ENCODE data around the gene RBMS1. TPM values are rescaled to one million over a fixed set of nuclear protein-coding genes. Genes with fewer than 3 reads are reported as not detected.
A peak's percentile ranks its signal among the peaks of the same experiment; 100 is the strongest.

The RBMS1 gene
- total RNA-seq, 5 donors from 2014 or later (not counting 1 experiment from before 2014, with no cell fraction given): 94.2 to 137 (median 105) TPM

DNA sequence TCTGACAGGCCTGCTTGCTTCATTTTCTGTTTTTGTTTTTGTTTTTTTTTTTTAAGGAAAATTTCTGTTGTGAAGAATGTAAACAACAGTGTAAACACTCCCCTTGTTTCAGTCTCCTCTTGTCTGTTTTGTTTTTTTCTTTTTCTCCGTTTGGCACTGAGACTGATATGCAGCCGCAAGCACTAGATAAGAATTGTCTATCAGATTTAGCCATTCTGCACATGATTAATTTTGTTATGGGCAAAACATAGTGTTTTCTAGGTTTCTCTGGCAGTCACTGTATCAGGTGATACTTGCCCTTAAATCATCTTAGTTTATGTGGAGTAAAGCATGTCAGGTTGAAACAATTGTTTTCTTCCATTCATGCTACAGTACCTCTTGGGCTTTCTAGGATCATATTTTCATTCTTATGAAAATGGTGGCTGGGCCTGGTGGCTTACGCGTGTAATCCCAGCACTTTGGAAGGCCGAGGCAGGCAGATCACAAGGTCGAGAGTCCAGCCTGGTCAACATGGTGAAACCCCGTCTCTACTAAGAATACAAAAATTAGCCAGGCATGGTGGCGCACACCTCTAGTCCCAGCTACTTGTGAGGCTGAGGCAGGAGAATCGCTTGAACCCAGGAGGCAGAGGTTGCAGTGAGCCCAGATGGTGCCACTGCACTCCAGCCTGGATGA, 12.9 kb upstream of the RBMS1 start:
- WGBS (ENCODE audit: insufficient coverage): 69% methylated on average over 5 of the region's 9 CpGs
- no peak for ATAC-seq (replicated peaks in 1 of 4)
- Histone ChIP-seq H3K9me3 (no peaks in the 10 kb centered on the region), H3K4me1 (ENCODE audit: control insufficient read depth in 1 of 2, extremely low read depth in 1 of 2, insufficient read depth in 2 of 2, low read length in 2 of 2) (peaks cover 6 to 16% of the 10 kb centered on the region in 2 experiments), H3K27me3 (replicated peaks in 1 of 2; ENCODE audit: control insufficient read depth in 2 of 2, extremely low read depth in 1 of 2, insufficient read depth in 2 of 2, low read length in 1 of 2) (no peaks in the 10 kb centered on the region), H3K4me3 (ENCODE audit: control insufficient read depth in 1 of 2, extremely low read depth in 1 of 2, low read length in 1 of 2) (no peak overlapping the region), H3K36me3 (ENCODE audit: control insufficient read depth in 2 of 2, extremely low read depth in 1 of 2, insufficient read depth in 1 of 2, low read length in 1 of 2) (no peaks in the 10 kb centered on the region), H3K27ac (ENCODE audit: low read length) (peak overlapping the region; percentile 37)
- Mint-ChIP-seq H3K27ac (peak overlapping the region; percentile 68 to 73), H3K27me3 (no peaks in the 10 kb centered on the region), H3K36me3 (no peaks in the 10 kb centered on the region), H3K4me3 (peak overlapping the region in 2 of 3 donors; percentile 13 to 39), H3K9me3 (no peaks in the 10 kb centered on the region), H3K4me1 (peaks cover 21 to 32% (median 22%) of the 10 kb centered on the region in 3 donors)
- ChIA-PET CTCF (no interaction called here), POLR2A (no interaction called here)
- DNase-seq: no peak

DNA sequence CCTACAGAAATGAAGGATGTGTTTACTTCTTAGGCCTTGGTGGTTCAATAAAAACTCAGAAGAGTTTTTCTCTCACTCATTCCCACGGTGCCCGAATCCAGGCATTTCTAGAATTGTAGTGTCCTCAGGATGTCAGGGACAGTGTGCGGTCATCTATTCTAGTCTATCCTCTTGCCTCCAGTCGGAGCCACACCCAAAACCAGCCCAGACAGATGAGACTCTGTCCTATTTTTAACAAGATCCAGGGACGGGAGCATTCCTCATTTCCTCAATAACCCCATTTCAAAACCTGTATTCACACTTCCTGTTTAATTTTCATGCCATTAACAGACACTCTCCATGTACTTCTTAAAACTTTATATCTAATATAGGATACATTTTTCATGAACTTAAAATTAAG, 11.6 kb upstream of the RBMS1 start:
- no peaks in the 10 kb centered on the region for H3K27me3 Mint-ChIP-seq
- H3K4me1 Mint-ChIP-seq: peaks cover 21 to 32% (median 22%) of the 10 kb centered on the region in 3 donors
- no peaks in the 10 kb centered on the region for H3K9me3 Mint-ChIP-seq
- peaks cover 6 to 16% of the 10 kb centered on the region in 2 experiments for H3K4me1 ChIP-seq (ENCODE audit: control insufficient read depth in 1 of 2, extremely low read depth in 1 of 2, insufficient read depth in 2 of 2, low read length in 2 of 2)
- no peak for DNase-seq
- no peak overlapping the region for H3K27ac ChIP-seq (ENCODE audit: low read length)
- H3K27ac Mint-ChIP-seq: peak overlapping the region in 1 of 2 donors; percentile 28
- POLR2A ChIA-PET: no interaction called here
- CTCF ChIA-PET: no interaction called here
- WGBS (ENCODE audit: insufficient coverage): 90% methylated on average over 4 of the region's 5 CpGs
- H3K9me3 ChIP-seq: no peaks in the 10 kb centered on the region
- H3K4me3 Mint-ChIP-seq: no peak overlapping the region
- no peaks in the 10 kb centered on the region for H3K36me3 ChIP-seq (ENCODE audit: control insufficient read depth in 2 of 2, extremely low read depth in 1 of 2, insufficient read depth in 1 of 2, low read length in 1 of 2)
- no peak overlapping the region for H3K4me3 ChIP-seq (ENCODE audit: control insufficient read depth in 1 of 2, extremely low read depth in 1 of 2, low read length in 1 of 2)
- no peaks in the 10 kb centered on the region for H3K27me3 ChIP-seq (replicated peaks in 1 of 2; ENCODE audit: control insufficient read depth in 2 of 2, extremely low read depth in 1 of 2, insufficient read depth in 2 of 2, low read length in 1 of 2)
- no peaks in the 10 kb centered on the region for H3K36me3 Mint-ChIP-seq
- ATAC-seq (replicated peaks in 1 of 4): no peak

DNA sequence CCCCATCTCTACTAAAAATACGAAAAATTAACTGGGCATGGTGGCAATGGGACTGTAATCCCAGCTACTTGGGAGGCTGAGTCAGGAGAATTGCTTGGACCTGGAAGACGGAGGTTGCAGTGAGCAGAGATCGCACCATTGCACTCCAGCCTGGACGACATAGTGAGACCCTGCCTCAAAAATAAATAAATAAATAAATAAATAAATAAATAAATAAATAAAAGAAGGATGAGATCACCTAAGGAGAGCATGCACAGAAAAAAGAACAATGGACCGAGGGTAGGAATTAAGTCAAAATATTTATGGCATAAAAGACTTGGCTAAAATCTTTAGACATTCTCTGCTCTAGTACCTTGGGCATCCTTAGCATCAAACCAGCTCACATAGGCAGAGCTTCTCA, 8.9 kb upstream of the RBMS1 start:
- Histone ChIP-seq H3K36me3 (ENCODE audit: control insufficient read depth in 2 of 2, extremely low read depth in 1 of 2, insufficient read depth in 1 of 2, low read length in 1 of 2) (no peaks in the 10 kb centered on the region), H3K4me3 (ENCODE audit: control insufficient read depth in 1 of 2, extremely low read depth in 1 of 2, low read length in 1 of 2) (no peak overlapping the region), H3K27ac (ENCODE audit: low read length) (no peak overlapping the region), H3K9me3 (no peaks in the 10 kb centered on the region), H3K27me3 (replicated peaks in 1 of 2; ENCODE audit: control insufficient read depth in 2 of 2, extremely low read depth in 1 of 2, insufficient read depth in 2 of 2, low read length in 1 of 2) (no peaks in the 10 kb centered on the region), H3K4me1 (ENCODE audit: control insufficient read depth in 1 of 2, extremely low read depth in 1 of 2, insufficient read depth in 2 of 2, low read length in 2 of 2) (peaks cover 6 to 15% of the 10 kb centered on the region in 2 experiments)
- no peak for ATAC-seq (replicated peaks in 1 of 4)
- no CpG with 5 or more reads among the region's 5 CpGs for WGBS (ENCODE audit: insufficient coverage)
- no peak overlapping the region for H3K27ac Mint-ChIP-seq
- DNase-seq: no peak
- H3K4me3 Mint-ChIP-seq: no peak overlapping the region
- no peaks in the 10 kb centered on the region for H3K36me3 Mint-ChIP-seq
- H3K9me3 Mint-ChIP-seq: no peaks in the 10 kb centered on the region
- ChIA-PET POLR2A (no interaction called here), CTCF (no interaction called here)
- peaks cover 18 to 32% (median 30%) of the 10 kb centered on the region in 3 donors for H3K4me1 Mint-ChIP-seq
- H3K27me3 Mint-ChIP-seq: no peaks in the 10 kb centered on the region

DNA sequence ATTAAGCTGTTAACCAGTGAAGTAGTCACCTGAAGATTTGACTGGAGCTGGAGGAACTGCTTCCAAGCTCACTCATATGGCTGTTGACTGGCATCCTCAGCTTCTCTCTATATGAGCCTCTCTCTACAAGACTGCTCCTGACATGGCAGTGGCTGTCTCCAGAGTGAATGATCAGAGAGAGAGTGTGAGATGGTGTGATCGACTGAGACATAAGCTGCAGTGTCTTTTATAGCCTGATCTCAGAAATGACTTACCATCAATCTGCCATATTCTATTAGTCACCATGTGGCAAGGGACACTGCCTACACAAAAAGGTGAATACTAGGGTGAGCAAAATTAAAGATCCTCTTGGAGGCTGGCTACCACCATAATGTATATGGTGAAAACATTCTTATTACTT, 7.8 kb upstream of the RBMS1 start:
- ATAC-seq (replicated peaks in 1 of 4) (no peak), DNase-seq (no peak)
- Histone ChIP-seq H3K4me3 (ENCODE audit: control insufficient read depth in 1 of 2, extremely low read depth in 1 of 2, low read length in 1 of 2) (no peak overlapping the region), H3K36me3 (ENCODE audit: control insufficient read depth in 2 of 2, extremely low read depth in 1 of 2, insufficient read depth in 1 of 2, low read length in 1 of 2) (no peaks in the 10 kb centered on the region), H3K4me1 (ENCODE audit: control insufficient read depth in 1 of 2, extremely low read depth in 1 of 2, insufficient read depth in 2 of 2, low read length in 2 of 2) (peaks cover 0 to 4% of the 10 kb centered on the region in 2 experiments), H3K27ac (ENCODE audit: low read length) (no peak overlapping the region), H3K27me3 (replicated peaks in 1 of 2; ENCODE audit: control insufficient read depth in 2 of 2, extremely low read depth in 1 of 2, insufficient read depth in 2 of 2, low read length in 1 of 2) (no peaks in the 10 kb centered on the region), H3K9me3 (no peaks in the 10 kb centered on the region)
- H3K9me3 Mint-ChIP-seq: no peaks in the 10 kb centered on the region
- H3K27ac Mint-ChIP-seq: no peak overlapping the region
- no CpG with 5 or more reads among the region's 1 CpG for WGBS (ENCODE audit: insufficient coverage)
- H3K27me3 Mint-ChIP-seq: no peaks in the 10 kb centered on the region
- ChIA-PET POLR2A (no interaction called here), CTCF (interaction anchor here in 1 of 2 donors (0.7 kb wide), 1 partner anchor 409 kb away, joined by 3 read pairs; no protein-coding TSS in a partner anchor)
- no peaks in the 10 kb centered on the region for H3K36me3 Mint-ChIP-seq
- peaks cover 7 to 23% (median 20%) of the 10 kb centered on the region in 3 donors for H3K4me1 Mint-ChIP-seq
- H3K4me3 Mint-ChIP-seq: no peak overlapping the region

DNA sequence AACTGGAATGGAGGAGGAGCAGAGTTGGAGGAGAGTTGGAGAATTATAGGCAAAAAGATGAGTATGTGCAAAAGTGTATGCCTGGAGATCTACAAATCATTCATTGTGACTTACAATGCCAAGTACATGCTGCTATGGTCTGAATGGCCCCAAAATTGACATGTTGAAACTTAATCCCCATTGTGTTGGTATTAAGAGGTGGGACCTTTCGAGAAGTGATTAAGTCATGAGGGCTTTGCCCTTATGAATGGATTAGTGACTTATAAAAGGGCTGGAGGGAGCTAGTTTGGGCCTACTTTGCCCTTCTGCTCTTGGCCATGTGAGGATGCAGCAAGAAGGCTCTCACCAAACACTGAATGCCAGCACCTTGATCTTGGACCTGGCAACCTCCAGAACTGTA, 6.3 kb upstream of the RBMS1 start:
- peaks cover 0 to 20% (median 19%) of the 10 kb centered on the region in 3 donors for H3K4me1 Mint-ChIP-seq
- H3K36me3 ChIP-seq (ENCODE audit: control insufficient read depth in 2 of 2, extremely low read depth in 1 of 2, insufficient read depth in 1 of 2, low read length in 1 of 2): no peaks in the 10 kb centered on the region
- no peaks in the 10 kb centered on the region for H3K9me3 ChIP-seq
- ATAC-seq (replicated peaks in 1 of 4): no peak
- no peaks in the 10 kb centered on the region for H3K9me3 Mint-ChIP-seq
- H3K27me3 Mint-ChIP-seq: no peaks in the 10 kb centered on the region
- DNase-seq: no peak
- H3K4me1 ChIP-seq (ENCODE audit: control insufficient read depth in 1 of 2, extremely low read depth in 1 of 2, insufficient read depth in 2 of 2, low read length in 2 of 2): no peaks in the 10 kb centered on the region
- ChIA-PET POLR2A (no interaction called here), CTCF (no interaction called here)
- no CpG with 5 or more reads among the region's 1 CpG for WGBS (ENCODE audit: insufficient coverage)
- H3K27me3 ChIP-seq (replicated peaks in 1 of 2; ENCODE audit: control insufficient read depth in 2 of 2, extremely low read depth in 1 of 2, insufficient read depth in 2 of 2, low read length in 1 of 2): no peaks in the 10 kb centered on the region
- no peak overlapping the region for H3K27ac ChIP-seq (ENCODE audit: low read length)
- no peaks in the 10 kb centered on the region for H3K36me3 Mint-ChIP-seq
- no peak overlapping the region for H3K4me3 Mint-ChIP-seq
- no peak overlapping the region for H3K4me3 ChIP-seq (ENCODE audit: control insufficient read depth in 1 of 2, extremely low read depth in 1 of 2, low read length in 1 of 2)
- no peak overlapping the region for H3K27ac Mint-ChIP-seq

DNA sequence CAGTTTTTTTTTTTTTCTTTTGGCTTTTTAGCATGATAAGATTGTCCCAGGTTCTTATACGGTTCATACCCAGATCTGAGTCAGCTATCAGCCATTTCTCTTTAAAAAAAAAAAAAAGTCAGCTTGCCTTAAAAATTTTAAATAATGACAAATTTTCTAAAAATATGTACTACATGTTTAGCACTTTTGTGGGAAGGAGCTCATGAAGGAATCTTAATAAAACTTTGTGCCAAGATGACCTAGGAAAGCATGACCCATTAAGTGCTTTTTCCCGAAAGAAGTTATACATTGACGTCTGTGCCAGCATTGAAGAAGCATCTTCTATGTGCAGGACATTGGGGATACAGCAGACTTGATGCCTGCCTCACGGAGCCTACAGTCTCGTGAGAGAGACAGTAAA, 4.5 kb upstream of the RBMS1 start:
- Histone ChIP-seq H3K36me3 (ENCODE audit: control insufficient read depth in 2 of 2, extremely low read depth in 1 of 2, insufficient read depth in 1 of 2, low read length in 1 of 2) (no peaks in the 10 kb centered on the region), H3K4me1 (ENCODE audit: control insufficient read depth in 1 of 2, extremely low read depth in 1 of 2, insufficient read depth in 2 of 2, low read length in 2 of 2) (peaks cover 0 to 5% of the 10 kb centered on the region in 2 experiments), H3K27me3 (replicated peaks in 1 of 2; ENCODE audit: control insufficient read depth in 2 of 2, extremely low read depth in 1 of 2, insufficient read depth in 2 of 2, low read length in 1 of 2) (no peaks in the 10 kb centered on the region), H3K27ac (ENCODE audit: low read length) (no peak overlapping the region), H3K9me3 (no peaks in the 10 kb centered on the region), H3K4me3 (ENCODE audit: control insufficient read depth in 1 of 2, extremely low read depth in 1 of 2, low read length in 1 of 2) (no peak overlapping the region)
- 95% methylated on average over 4 of the region's 5 CpGs for WGBS (ENCODE audit: insufficient coverage)
- ChIA-PET POLR2A (interaction anchor here (0.6 to 1.0 kb wide), 4 partner anchors 10 to 1748 kb away, joined by 5 to 7 read pairs (median 6); no protein-coding TSS in a partner anchor), CTCF (interaction anchor here (0.5 to 0.7 kb wide), 5 partner anchors 11 to 226 kb away, joined by 3 to 8 read pairs (median 3); no protein-coding TSS in a partner anchor)
- H3K9me3 Mint-ChIP-seq: no peaks in the 10 kb centered on the region
- ATAC-seq (replicated peaks in 1 of 4) (no peak), DNase-seq (no peak)
- no peaks in the 10 kb centered on the region for H3K27me3 Mint-ChIP-seq
- H3K4me1 Mint-ChIP-seq: peaks cover 4 to 26% (median 21%) of the 10 kb centered on the region in 3 donors
- no peak overlapping the region for H3K27ac Mint-ChIP-seq
- H3K4me3 Mint-ChIP-seq: no peak overlapping the region
- H3K36me3 Mint-ChIP-seq: no peaks in the 10 kb centered on the region

Measured in T-cell (primary cell).